ENCODE data around the gene FAM153A.
"Not testable (repeated sequence)": the region's sequence is repeated elsewhere in the genome, so short reads cannot be mapped to it uniquely, and the experiment has no call there.

The FAM153A gene

DNA sequence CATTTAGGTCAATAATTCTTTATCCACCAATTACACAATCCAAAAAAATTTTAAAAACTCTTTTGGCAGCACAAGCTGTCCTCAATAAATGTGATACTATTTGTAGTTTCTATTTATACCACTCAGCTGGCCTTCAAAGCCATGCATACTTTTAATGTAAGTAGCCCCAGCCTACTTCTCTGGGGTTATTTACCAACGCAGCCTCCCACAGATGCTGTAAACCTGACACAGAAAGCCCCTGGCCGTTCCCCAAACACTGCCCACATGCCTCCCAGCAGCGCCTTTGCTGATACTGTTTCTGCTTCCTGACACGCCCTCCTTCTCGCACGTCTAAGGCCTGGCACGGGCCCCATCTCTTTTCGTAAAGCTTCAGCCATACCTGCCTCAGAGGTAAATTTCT, 62.7 kb downstream of the FAM153A start:
- not testable (repeated sequence) for H3K9me3 ChIP-seq (ENCODE audit: control insufficient read depth, insufficient read depth, low read length); H3K36me3 ChIP-seq (ENCODE audit: control insufficient read depth, insufficient read depth, low read length); H3K4me1 ChIP-seq (ENCODE audit: control insufficient read depth, insufficient read depth, low read length); H3K4me3 ChIP-seq (ENCODE audit: low read depth, low read length); H3K9ac ChIP-seq (ENCODE audit: low read depth, low read length); H3K27me3 ChIP-seq (ENCODE audit: control insufficient read depth, insufficient read depth, low read length)

DNA sequence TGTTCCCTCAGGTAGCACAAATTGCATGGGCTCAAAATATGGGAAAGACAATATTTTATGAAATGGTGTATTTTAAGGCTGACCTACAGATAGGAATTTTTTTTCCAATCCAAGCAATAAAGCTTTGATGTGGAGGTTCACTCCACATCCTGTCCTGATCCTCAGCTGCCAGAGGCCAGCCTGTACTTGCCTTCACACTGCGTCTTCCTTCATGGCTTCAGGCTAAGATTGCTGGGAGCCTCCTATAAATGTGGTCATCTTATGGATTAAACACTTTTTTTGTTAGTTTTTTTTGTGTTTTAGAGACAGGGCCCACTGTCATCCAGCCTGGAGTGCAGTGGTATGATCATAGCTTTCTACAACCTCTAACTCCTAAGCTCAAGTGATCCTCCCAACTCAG, 67.3 kb downstream of the FAM153A start:
- not testable (repeated sequence) for H3K9me3 ChIP-seq (ENCODE audit: control insufficient read depth, insufficient read depth, low read length); H3K4me1 ChIP-seq (ENCODE audit: control insufficient read depth, insufficient read depth, low read length); H3K27me3 ChIP-seq (ENCODE audit: control insufficient read depth, insufficient read depth, low read length)

DNA sequence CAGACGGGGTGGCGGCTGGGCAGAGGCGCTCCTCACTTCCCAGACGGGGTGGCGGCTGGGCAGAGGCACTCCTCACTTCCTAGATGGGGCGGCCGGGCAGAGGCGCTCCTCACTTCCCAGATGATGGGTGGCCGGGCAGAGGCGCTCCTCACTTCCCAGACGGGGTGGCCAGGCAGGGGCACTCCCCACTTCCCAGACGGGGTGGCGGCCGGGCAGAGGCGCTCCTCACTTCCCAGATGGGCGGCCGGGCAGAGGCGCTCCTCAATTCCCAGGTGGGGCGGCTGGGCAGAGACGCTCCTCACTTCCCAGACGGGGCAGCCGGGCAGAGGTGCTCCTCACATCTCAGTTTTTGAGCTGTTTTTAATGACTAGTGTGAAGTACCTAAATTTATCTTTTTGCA, 86.6 kb downstream of the FAM153A start:
- not testable (repeated sequence) for H3K4me3 ChIP-seq (ENCODE audit: low read depth, low read length); H3K36me3 ChIP-seq (ENCODE audit: control insufficient read depth, insufficient read depth, low read length); H3K4me1 ChIP-seq (ENCODE audit: control insufficient read depth, insufficient read depth, low read length); H3K27me3 ChIP-seq (ENCODE audit: control insufficient read depth, insufficient read depth, low read length); H3K9ac ChIP-seq (ENCODE audit: low read depth, low read length); H3K9me3 ChIP-seq (ENCODE audit: control insufficient read depth, insufficient read depth, low read length)

More for the DNA sequence above, 67.3 kb downstream of the FAM153A start:
- not testable (repeated sequence) for H3K36me3 ChIP-seq (ENCODE audit: control insufficient read depth, insufficient read depth, low read length); H3K4me3 ChIP-seq (ENCODE audit: low read depth, low read length); H3K9ac ChIP-seq (ENCODE audit: low read depth, low read length)

DNA sequence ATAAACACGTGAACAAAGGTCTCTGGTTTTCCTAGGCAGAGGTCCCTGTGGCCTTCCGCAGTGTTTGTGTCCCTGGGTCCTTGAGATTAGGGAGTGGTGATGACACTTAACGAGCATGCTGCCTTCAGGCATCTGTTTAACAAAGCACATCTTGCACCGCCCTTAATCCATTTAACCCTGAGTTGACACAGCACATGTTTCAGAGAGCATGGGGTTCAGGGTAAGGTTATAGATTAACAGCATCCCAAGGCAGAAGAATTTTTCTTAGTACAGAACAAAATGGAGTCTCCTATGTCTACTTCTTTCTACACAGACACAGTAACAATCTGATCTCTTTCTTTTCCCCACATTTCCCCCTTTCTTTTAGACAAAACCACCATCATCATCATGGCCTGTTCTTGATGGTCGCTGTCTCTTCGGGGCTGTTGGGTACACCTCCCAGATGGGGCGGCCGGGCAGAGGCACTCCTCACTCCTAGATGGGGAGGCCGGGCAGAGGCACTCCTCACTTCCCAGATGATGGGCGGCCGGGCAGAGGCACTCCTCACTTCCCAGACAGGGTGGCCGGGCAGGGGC, 87.3 kb downstream of the FAM153A start:
- H3K27me3 ChIP-seq (ENCODE audit: control insufficient read depth, insufficient read depth, low read length); H3K4me3 ChIP-seq (ENCODE audit: low read depth, low read length); H3K36me3 ChIP-seq (ENCODE audit: control insufficient read depth, insufficient read depth, low read length); H3K9ac ChIP-seq (ENCODE audit: low read depth, low read length); H3K4me1 ChIP-seq (ENCODE audit: control insufficient read depth, insufficient read depth, low read length); H3K9me3 ChIP-seq (ENCODE audit: control insufficient read depth, insufficient read depth, low read length): not testable (repeated sequence)

DNA sequence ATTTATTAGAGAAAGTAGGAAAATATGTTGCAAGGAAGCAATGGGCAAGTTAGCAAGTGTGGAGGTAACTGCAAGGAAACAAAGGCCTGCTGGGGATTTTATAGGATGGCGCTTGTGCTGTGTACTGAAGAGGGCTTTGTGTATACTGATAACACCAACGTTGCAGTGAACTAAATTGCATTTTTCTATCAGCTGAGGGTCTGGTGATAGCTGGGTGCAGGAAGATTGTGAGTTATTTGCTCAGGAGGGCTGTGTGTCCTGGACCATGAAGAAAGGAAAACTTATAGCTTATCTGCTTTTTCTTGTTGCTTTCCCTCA, 88.2 kb downstream of the FAM153A start:
- not testable (repeated sequence) for H3K4me1 ChIP-seq (ENCODE audit: control insufficient read depth, insufficient read depth, low read length); H3K9ac ChIP-seq (ENCODE audit: low read depth, low read length); H3K36me3 ChIP-seq (ENCODE audit: control insufficient read depth, insufficient read depth, low read length); H3K4me3 ChIP-seq (ENCODE audit: low read depth, low read length); H3K9me3 ChIP-seq (ENCODE audit: control insufficient read depth, insufficient read depth, low read length); H3K27me3 ChIP-seq (ENCODE audit: control insufficient read depth, insufficient read depth, low read length)

DNA sequence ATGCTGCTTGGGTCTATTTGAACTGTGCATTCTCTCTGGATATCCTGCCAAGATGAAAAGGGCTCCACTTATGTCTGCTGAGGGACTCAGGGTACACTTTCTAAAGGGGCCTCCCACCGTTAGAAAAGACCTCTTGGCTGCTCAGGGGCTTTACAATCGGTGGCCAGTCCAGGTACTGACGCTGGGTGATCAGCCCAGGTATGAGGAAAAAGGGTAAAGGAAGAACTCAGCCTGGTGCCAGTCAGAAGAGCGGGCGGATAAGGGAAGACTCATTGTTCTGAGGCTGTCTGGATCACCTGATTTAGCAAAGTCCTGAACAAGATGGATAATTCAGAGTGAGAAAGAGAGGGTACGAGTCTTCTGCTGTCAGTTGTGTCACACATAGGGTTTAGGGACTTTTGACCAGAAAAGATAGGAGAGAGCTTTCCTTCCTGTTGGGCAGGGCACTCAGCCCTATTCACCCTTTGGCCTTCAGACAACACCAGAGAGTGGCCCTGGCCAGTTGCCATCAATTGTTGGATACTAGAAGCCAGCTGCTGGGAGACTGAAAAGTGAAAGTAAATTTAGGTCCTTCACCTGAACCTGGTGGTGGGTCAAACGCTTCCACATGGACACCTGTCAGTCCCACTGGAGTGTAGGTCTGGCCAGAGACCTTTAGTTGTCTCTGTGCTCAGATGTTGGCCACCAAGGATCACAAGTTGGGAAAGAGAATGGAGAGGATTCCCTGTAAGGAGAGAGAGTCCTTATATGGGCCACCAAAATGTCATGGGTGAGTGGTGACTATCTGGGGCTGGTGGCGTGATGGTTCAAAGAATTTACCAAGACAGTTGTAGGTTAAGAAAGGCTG, 88.8 kb downstream of the FAM153A start:
- not testable (repeated sequence) for H3K4me3 ChIP-seq (ENCODE audit: low read depth, low read length); H3K9me3 ChIP-seq (ENCODE audit: control insufficient read depth, insufficient read depth, low read length); H3K36me3 ChIP-seq (ENCODE audit: control insufficient read depth, insufficient read depth, low read length); H3K4me1 ChIP-seq (ENCODE audit: control insufficient read depth, insufficient read depth, low read length); H3K9ac ChIP-seq (ENCODE audit: low read depth, low read length); H3K27me3 ChIP-seq (ENCODE audit: control insufficient read depth, insufficient read depth, low read length)

DNA sequence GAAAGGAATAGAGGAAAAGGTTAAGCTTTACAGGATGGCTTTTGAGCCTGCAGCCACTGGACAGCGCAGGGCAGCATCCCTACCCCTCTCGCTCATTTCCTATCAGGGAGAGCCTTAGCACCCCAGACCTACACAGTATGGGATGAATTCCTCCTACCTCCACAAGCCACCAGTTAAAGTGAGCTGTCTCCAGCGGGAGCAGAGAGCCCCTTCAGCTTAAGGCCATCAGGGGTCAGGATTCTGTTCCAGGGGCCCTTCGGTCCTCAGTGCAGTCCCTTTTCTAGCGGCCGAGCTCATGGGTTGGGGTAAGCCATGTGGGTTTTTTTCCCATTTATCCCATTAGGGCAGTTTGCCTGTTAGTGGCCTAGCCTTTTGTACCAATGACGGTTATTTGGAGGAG, 89.7 kb downstream of the FAM153A start:
- H3K36me3 ChIP-seq (ENCODE audit: control insufficient read depth, insufficient read depth, low read length); H3K4me3 ChIP-seq (ENCODE audit: low read depth, low read length); H3K9me3 ChIP-seq (ENCODE audit: control insufficient read depth, insufficient read depth, low read length); H3K27me3 ChIP-seq (ENCODE audit: control insufficient read depth, insufficient read depth, low read length); H3K4me1 ChIP-seq (ENCODE audit: control insufficient read depth, insufficient read depth, low read length); H3K9ac ChIP-seq (ENCODE audit: low read depth, low read length): not testable (repeated sequence)

DNA sequence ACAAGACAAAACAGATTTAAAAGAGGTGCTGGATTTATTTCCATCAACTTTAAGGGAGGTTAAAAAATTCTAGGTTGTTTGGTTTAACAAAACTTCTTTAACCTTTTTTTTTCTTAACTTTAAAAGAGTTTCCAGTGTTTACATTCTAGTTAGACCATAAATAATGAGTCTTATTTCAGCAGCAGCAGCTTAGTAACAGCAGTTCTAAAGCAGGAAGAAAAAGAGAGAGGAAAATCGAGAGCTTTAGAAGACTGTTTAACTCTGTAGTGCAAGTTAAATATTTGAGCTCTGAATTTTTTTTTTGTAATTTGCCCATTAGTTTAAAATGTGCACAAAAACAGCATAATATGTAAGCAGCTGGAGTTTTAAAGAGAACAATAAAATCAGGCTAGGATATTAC, 90.2 kb downstream of the FAM153A start:
- H3K36me3 ChIP-seq (ENCODE audit: control insufficient read depth, insufficient read depth, low read length); H3K4me1 ChIP-seq (ENCODE audit: control insufficient read depth, insufficient read depth, low read length); H3K4me3 ChIP-seq (ENCODE audit: low read depth, low read length); H3K9ac ChIP-seq (ENCODE audit: low read depth, low read length); H3K9me3 ChIP-seq (ENCODE audit: control insufficient read depth, insufficient read depth, low read length); H3K27me3 ChIP-seq (ENCODE audit: control insufficient read depth, insufficient read depth, low read length): not testable (repeated sequence)

DNA sequence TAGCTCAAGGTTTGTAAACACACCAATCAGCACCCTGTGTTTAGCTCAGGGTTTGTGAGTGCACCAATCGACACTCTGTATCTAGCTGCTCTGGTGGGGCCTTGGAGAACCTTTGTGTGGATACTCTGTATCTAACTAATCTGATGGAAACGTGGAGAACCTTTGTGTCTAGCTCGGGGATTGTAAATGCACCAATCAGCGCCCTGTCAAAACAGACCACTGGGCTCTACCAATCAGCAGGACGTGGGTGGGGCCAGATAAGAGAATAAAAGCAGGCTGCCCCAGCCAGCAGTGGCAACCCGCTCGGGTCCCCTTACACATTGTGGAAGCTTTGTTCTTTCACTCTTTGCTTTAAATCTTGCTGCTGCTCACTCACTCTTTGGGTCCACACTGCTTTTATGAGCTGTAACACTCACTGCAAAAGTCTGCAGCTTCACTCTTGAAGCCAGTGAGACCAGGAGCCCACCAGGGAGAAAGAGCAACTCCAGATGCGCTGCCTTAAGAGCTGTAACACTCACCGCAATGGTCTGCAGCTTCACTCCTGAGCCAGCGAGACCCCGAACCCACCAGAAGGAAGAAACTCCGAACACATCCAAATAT, 93.6 kb downstream of the FAM153A start:
- not testable (repeated sequence) for H3K4me3 ChIP-seq (ENCODE audit: low read depth, low read length); H3K4me1 ChIP-seq (ENCODE audit: control insufficient read depth, insufficient read depth, low read length); H3K9ac ChIP-seq (ENCODE audit: low read depth, low read length); H3K36me3 ChIP-seq (ENCODE audit: control insufficient read depth, insufficient read depth, low read length); H3K27me3 ChIP-seq (ENCODE audit: control insufficient read depth, insufficient read depth, low read length); H3K9me3 ChIP-seq (ENCODE audit: control insufficient read depth, insufficient read depth, low read length)

DNA sequence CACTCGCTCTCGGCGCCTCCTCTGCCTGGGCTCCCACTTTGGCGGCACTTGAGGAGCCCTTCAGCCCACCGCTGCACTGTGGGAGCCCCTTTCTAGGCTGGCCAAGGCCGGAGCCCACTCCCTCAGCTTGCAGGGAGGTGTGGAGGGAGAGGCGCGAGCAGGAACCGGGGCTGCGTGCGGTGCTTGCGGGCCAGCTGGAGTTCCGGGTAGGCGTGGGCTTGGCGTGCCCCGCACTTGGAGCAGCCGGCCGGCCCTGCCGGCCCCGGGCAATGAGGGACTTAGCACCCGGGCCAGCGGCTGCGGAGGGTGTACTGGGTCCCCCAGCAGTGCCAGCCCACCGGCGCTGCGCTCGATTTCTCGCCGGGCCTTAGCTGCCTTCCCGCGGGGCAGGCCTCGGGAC, 94.6 kb downstream of the FAM153A start:
- H3K27me3 ChIP-seq (ENCODE audit: control insufficient read depth, insufficient read depth, low read length); H3K36me3 ChIP-seq (ENCODE audit: control insufficient read depth, insufficient read depth, low read length); H3K9me3 ChIP-seq (ENCODE audit: control insufficient read depth, insufficient read depth, low read length); H3K4me1 ChIP-seq (ENCODE audit: control insufficient read depth, insufficient read depth, low read length); H3K9ac ChIP-seq (ENCODE audit: low read depth, low read length); H3K4me3 ChIP-seq (ENCODE audit: low read depth, low read length): not testable (repeated sequence)

DNA sequence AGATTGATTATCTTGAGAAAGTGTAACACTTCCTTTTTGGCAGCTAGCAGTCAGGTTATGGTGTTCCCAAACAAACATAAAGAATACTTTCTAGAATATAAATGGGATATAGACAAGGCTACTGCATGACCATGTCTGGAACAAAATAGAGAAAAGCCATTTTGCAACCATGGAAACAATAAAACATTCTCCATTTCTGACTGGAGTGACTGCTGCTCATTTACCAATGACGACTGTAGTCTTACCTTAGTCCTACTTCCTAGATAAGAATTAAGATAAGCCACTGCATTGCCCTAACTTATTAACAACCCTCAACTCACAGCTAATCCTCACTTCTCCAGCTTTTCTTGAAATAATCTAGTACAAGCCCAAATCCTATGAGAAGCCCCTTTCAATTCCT, 100.8 kb downstream of the FAM153A start:
- not testable (repeated sequence) for H3K9me3 ChIP-seq (ENCODE audit: control insufficient read depth, insufficient read depth, low read length); H3K27me3 ChIP-seq (ENCODE audit: control insufficient read depth, insufficient read depth, low read length); H3K9ac ChIP-seq (ENCODE audit: low read depth, low read length); H3K36me3 ChIP-seq (ENCODE audit: control insufficient read depth, insufficient read depth, low read length); H3K4me1 ChIP-seq (ENCODE audit: control insufficient read depth, insufficient read depth, low read length); H3K4me3 ChIP-seq (ENCODE audit: low read depth, low read length)

Data from iPS-15b (cell line).